SK-N-SH (cell line): ENCODE measurements around the gene FRA10AC1.

Source experiments
- CTCF ChIP-seq: fragments of 200-600 bp; sonication (generic); IDR thresholded peaks from 2 replicates; pipeline ENCODE4 v1.6.1; 2017; ENCODE audit warnings: antibody characterized with exemption, mild to moderate bottlenecking, moderate library complexity
- GABPA ChIP-seq: IDR thresholded peaks from 2 replicates; pipeline ENCODE4 v1.4.0; 2012; ENCODE audit warnings: low read depth, mild to moderate bottlenecking
- GATA2 ChIP-seq: sonication (generic); formaldehyde crosslinking; IDR thresholded peaks from 2 replicates; pipeline ENCODE4 v1.5.0; 2020; ENCODE audit warnings: mild to moderate bottlenecking, missing genetic modification reagents
- MAX ChIP-seq: IDR thresholded peaks from 2 replicates; pipeline ENCODE4 v1.4.0; 2012; ENCODE audit warnings: low read depth
- POLR2AphosphoS5 ChIP-seq: IDR thresholded peaks from 2 replicates; pipeline ENCODE4 v1.6.1; 2012; ENCODE audit warnings: low read depth, low read length
- REST ChIP-seq: IDR thresholded peaks from 2 replicates; pipeline ENCODE4 v1.6.1; 2012; ENCODE audit warnings: mild to moderate bottlenecking, low read depth, low read length, moderate library complexity
- USF2 ChIP-seq: fragments of 150-350 bp; IDR thresholded peaks from 2 replicates; pipeline ENCODE4 v1.6.1; 2017; ENCODE audit warnings: antibody characterized with exemption, low read length, low read depth, borderline replicate concordance

GRCh38 chr10:93719901-93720300, 17.5 kb upstream of the FRA10AC1 start:
- no peak for TF ChIP-seq USF2
- TF ChIP-seq GABPA, result no peak
- no peak for TF ChIP-seq GATA2 (CRISPR knock-in tag)
- no peak for TF ChIP-seq POLR2AphosphoS5
- TF ChIP-seq MAX, result no peak
- no peak for TF ChIP-seq CTCF
- no peak for TF ChIP-seq REST
